ENCODE measurements around the gene ZNF23.

The ZNF23 gene

GRCh38 chr16:71453036-71453435, 9.0 kb downstream of the ZNF23 start:
- TF ChIP-seq CTCF (IDR thresholded peaks at IDR 0.05): no peak
- no peak overlapping the region for H3K4me3 ChIP-seq
- no peak for DNase-seq (ENCODE audit: low spot score)

GRCh38 chr16:71449020-71449419, 13.0 kb downstream of the ZNF23 start:
- DNase-seq (ENCODE audit: low spot score): no peak

More at GRCh38 chr16:71453036-71453435, 9.0 kb downstream of the ZNF23 start:
- H3K27ac ChIP-seq: no peak overlapping the region

GRCh38 chr16:71448274-71448866, 13.7 kb downstream of the ZNF23 start:
- TF ChIP-seq CTCF (IDR thresholded peaks at IDR 0.05): no peak
- no peak for DNase-seq (ENCODE audit: low spot score)
- Histone ChIP-seq H3K27ac (no peak overlapping the region), H3K4me3 (peak overlapping the region; percentile 11)

More at GRCh38 chr16:71449020-71449419, 13.0 kb downstream of the ZNF23 start:
- TF ChIP-seq CTCF (IDR thresholded peaks at IDR 0.05): no peak
- no peak overlapping the region for H3K27ac ChIP-seq
- peak overlapping the region; percentile 11 for H3K4me3 ChIP-seq

- H3K4me3 ChIP-seq: no peak overlapping the region
- no peak for TF ChIP-seq CTCF (IDR thresholded peaks at IDR 0.05)
- no peak for DNase-seq (ENCODE audit: low spot score)
- H3K27ac ChIP-seq: no peak overlapping the region
These were observed 18.3 kb downstream of the ZNF23 start for GRCh38 chr16:71443714-71444113.

- Histone ChIP-seq H3K4me3 (no peak within 1 kb of the TSS), H3K27ac (no peak within 1 kb of the TSS)
- DNase-seq (ENCODE audit: low spot score): no peak
- TF ChIP-seq CTCF (IDR thresholded peaks at IDR 0.05): no peak
These were observed 20.0 kb downstream of the ZNF23 start, which contains the start of gene TLE7 for GRCh38 chr16:71442051-71442440. Gene TLE7 (minus strand): TSS chr16:71442054. CDS start chr16:71433324, 8,730 bp downstream.

- DNase-seq (ENCODE audit: low spot score): no peak
- no peak overlapping the region for H3K27ac ChIP-seq
- H3K4me3 ChIP-seq: no peak overlapping the region
- TF ChIP-seq CTCF (IDR thresholded peaks at IDR 0.05): no peak
These were observed 20.5 kb downstream of the ZNF23 start for GRCh38 chr16:71441348-71442050.
